Glomerular visceral epithelial cell (primary cell): ENCODE measurements around the gene TRAP1.

Experiments
- DNase-seq: peaks from one replicate; pipeline ENCODE4 v3.0.0-alpha.2; 2016; ENCODE audit errors: extremely low spot score

The TRAP1 gene

GRCh38 chr16:3717235-3718018 is at the start of gene TRAP1:
Gene TRAP1, minus strand, starts transcription at chr16:3717524. Its CDS starts 16 bp downstream, at chr16:3717508.
- peak; percentile 83 for DNase-seq

- DNase-seq, result no peak
These were observed 48.9 kb upstream of the TRAP1 start for GRCh38 chr16:3766177-3766576.

GRCh38 chr16:3764409-3764808 is 47.1 kb upstream of the TRAP1 start:
- DNase-seq, result no peak

GRCh38 chr16:3762107-3762750 is 44.9 kb upstream of the TRAP1 start:
- no peak for DNase-seq

- no peak for DNase-seq
These were observed 44.2 kb upstream of the TRAP1 start for GRCh38 chr16:3761375-3762106.

- no peak for DNase-seq
These were observed 43.2 kb upstream of the TRAP1 start for GRCh38 chr16:3760518-3760917.

GRCh38 chr16:3759736-3760135 is 42.4 kb upstream of the TRAP1 start:
- no peak for DNase-seq

GRCh38 chr16:3756113-3756512 is 38.8 kb upstream of the TRAP1 start:
- no peak for DNase-seq

- DNase-seq, result no peak
These were observed 37.9 kb upstream of the TRAP1 start for GRCh38 chr16:3755249-3755648.

GRCh38 chr16:3754772-3755171 is 37.4 kb upstream of the TRAP1 start:
- DNase-seq, result no peak

GRCh38 chr16:3754081-3754703 is 36.9 kb upstream of the TRAP1 start:
- DNase-seq, result no peak

GRCh38 chr16:3752984-3753383 is 35.7 kb upstream of the TRAP1 start:
- DNase-seq, result no peak

GRCh38 chr16:3751878-3752277 is 34.6 kb upstream of the TRAP1 start:
- DNase-seq, result no peak

- no peak for DNase-seq
These were observed 31.0 kb upstream of the TRAP1 start for GRCh38 chr16:3748307-3748706.

GRCh38 chr16:3745751-3746355 is 28.5 kb upstream of the TRAP1 start:
- no peak for DNase-seq

- no peak for DNase-seq
These were observed 26.7 kb upstream of the TRAP1 start for GRCh38 chr16:3744018-3744417.

GRCh38 chr16:3740934-3741333 is 23.6 kb upstream of the TRAP1 start:
- DNase-seq, result no peak

GRCh38 chr16:3740186-3740585 is 22.9 kb upstream of the TRAP1 start:
- DNase-seq, result no peak

- DNase-seq, result no peak
These were observed 22.3 kb upstream of the TRAP1 start for GRCh38 chr16:3739636-3740035.

- DNase-seq, result no peak
These were observed 21.2 kb upstream of the TRAP1 start for GRCh38 chr16:3738541-3738940.

GRCh38 chr16:3738128-3738527 is 20.8 kb upstream of the TRAP1 start:
- no peak for DNase-seq

GRCh38 chr16:3737181-3737580 is 19.9 kb upstream of the TRAP1 start:
- no peak for DNase-seq
